ENCODE data around the gene BANF2.

BANF2 gene

DNA sequence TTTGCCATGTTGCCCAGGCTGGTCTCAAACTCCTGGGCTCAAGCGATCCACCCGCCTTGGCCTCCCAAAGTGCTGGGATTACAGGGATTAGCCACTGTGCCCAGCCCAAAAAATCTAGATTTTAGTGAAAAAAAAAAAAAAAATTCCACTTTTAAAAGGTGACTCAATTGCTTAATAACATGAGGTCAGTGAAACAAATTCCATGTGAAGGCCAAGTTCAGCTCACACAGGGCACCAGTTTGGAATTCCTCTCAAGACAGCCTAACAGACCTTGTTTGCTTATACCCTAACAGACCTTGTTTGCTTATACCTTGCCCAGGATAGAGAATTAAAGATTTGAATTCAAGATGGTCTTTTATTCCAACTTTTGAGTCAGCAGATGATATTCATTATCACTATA is 22.8 kb upstream of the BANF2 start:
- no peak overlapping the region for H3K4me3 ChIP-seq (ENCODE audit: low read depth, low read length)
- no peak for DNase-seq (ENCODE audit: low read depth, low spot score)
- in situ Hi-C loops (cut with HindIII; ENCODE audit: low sequenced_read_pairs), result no loop called here
- no peak for TF ChIP-seq CTCF (IDR thresholded peaks at IDR 0.05; ENCODE audit: low read depth, low read length)

DNA sequence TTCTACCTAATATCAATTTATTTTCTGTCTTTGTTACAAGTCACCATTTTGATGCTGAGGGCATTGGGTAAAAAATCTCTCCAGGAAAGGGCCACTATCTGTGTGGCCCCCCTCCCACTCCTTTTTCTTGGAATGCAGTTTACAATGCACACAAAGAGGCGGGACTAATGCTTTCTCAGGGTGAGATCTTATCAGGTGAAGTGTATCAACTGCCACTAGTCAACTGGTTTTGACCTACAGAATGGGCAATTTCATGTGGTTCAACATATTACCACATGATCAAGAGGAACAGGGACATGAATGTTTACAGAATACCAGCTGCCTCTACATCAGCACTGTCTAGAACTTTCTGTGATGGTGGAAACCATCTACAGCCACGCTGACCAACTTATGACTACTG is 21.5 kb upstream of the BANF2 start:
- no peak for DNase-seq (ENCODE audit: low read depth, low spot score)
- in situ Hi-C loops (cut with HindIII; ENCODE audit: low sequenced_read_pairs), result no loop called here
- TF ChIP-seq CTCF (IDR thresholded peaks at IDR 0.05; ENCODE audit: low read depth, low read length), result no peak
- H3K4me3 ChIP-seq (ENCODE audit: low read depth, low read length), result no peak overlapping the region

- H3K4me3 ChIP-seq (ENCODE audit: low read depth, low read length), result no peak overlapping the region
- no peak for DNase-seq (ENCODE audit: low read depth, low spot score)
- in situ Hi-C loops (cut with HindIII; ENCODE audit: low sequenced_read_pairs), result no loop called here
- TF ChIP-seq CTCF (IDR thresholded peaks at IDR 0.05; ENCODE audit: low read depth, low read length), result no peak
These were observed 20.9 kb upstream of the BANF2 start for GRCh38 chr20:17678886-17679285.

DNA sequence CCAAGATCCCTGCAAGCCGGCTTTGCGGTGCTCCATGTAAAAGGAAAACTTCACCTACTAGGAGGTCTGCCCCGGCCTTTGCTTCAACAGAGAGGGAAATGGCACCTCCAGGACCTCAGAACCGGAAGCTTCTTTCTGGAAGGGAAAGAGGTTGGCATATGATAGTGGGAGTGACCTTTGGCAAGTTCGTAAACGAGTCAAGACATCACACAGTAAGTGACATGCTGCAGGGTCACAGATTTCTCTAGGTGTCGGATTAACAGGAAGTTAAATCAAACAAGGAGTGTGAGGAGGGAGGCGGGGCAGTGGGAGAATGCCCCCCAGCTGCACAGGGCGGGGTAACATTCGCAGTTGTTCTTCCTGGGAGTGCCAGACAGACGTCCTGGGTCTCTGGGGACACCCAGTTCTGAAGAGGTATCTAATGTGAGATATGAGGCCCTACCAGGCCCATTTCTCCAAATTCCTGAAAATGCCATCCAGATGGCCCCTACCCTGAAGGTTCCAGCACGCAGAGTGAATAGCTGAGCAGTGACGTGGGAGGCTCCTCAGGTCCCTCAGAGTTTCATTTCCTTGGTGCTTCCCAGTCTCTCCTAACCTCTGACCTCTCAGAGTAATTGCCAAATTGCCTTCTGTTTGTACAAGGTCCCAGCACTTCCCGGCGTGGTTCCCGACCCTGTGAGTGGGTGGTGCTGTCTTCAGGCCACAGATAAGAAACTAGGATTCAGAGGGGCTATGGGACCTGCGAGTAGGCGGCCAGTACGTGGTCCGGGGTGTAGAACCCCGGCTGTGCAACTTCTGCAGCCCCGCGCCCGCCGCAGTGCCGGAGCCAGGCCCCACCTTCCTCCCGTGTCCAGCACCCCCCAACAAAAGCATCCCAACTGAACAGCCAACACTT is 19.6 kb upstream of the BANF2 start:
- H3K4me3 ChIP-seq (ENCODE audit: low read depth, low read length), result peak overlapping the region; percentile 86
- no peak for TF ChIP-seq CTCF (IDR thresholded peaks at IDR 0.05; ENCODE audit: low read depth, low read length)
- DNase-seq (ENCODE audit: low read depth, low spot score), result no peak
- in situ Hi-C loops (cut with HindIII; ENCODE audit: low sequenced_read_pairs), result no loop called here

DNA sequence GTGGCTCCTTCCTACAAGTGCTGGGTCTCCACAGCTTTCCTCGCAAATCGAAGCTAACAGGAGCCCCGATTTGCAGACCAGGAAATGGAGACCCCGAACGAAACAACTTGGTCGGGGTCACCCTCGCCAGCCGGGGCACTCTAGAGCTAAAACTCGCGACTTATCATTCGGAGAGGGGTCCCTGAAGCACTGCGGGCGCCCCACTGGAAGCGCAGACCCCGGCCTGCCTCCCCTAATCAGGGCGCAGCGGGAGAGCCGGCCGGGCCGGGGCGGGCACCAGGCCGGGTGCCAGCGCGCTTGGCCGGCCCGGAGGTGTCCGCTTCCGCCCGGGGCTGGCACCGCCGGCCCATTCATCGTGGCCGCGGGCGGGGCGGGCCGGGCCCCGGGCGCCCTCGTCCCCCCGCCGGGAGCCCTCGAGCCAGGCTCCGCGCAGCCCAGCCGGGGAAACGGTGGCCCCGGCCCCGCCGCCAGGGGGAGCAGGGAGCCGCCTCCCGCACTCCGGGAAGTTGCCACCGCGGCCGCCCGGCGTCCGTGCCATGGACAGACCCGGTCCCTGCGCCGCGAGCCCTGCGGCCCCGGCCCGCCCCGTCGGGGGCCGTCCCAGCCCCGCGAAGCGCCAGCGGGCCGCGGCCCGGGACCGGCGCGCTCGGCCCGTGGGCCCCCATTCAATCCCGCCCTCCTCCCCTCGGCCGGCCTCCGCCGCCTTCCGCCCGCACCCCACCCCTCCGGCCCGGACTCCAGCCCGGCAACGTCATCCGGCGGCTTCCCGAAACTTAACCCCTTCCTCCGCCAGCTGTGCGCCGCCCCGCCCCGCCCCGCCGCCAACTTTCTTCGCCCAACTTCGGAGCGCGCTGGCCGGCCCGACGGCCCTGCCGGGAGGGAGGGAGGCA is 18.7 kb upstream of the BANF2 start:
- TF ChIP-seq CTCF (IDR thresholded peaks at IDR 0.05; ENCODE audit: low read depth, low read length), result peak; percentile 64
- in situ Hi-C loops (cut with HindIII; ENCODE audit: low sequenced_read_pairs), result no loop called here
- DNase-seq (ENCODE audit: low read depth, low spot score), result peak; percentile 75
- H3K4me3 ChIP-seq (ENCODE audit: low read depth, low read length), result peak overlapping the region; percentile 86

DNA sequence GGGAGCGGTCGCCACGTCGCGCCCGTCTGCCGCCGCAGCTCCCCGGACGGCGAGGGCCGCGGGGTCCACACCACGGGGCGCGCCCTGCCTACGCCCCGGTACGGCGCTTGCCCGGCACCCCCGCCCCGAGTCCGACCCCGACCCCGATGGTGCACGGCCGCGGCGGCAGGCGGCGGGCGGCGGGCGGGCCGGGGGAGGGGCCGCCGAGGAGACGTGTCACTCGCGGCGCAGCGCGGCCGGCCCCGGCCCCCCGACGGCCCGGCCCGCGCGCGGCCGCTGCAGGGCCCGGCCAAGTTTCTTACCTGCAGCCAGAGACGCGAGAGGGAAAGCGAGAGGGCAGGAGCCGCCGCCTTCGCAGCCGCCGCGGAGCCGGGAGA is 18.1 kb upstream of the BANF2 start:
- no peak for DNase-seq (ENCODE audit: low read depth, low spot score)
- no peak for TF ChIP-seq CTCF (IDR thresholded peaks at IDR 0.05; ENCODE audit: low read depth, low read length)
- H3K4me3 ChIP-seq (ENCODE audit: low read depth, low read length), result peak overlapping the region; percentile 86
- in situ Hi-C loops (cut with HindIII; ENCODE audit: low sequenced_read_pairs), result no loop called here
